ACHN (cell line): ENCODE results near the gene AQP3.
"Not testable (repeated sequence)": the region's sequence is repeated elsewhere in the genome, so short reads cannot be mapped to it uniquely, and the experiment has no call there.

ENCODE experiments used
- DNase-seq: peaks from one replicate; pipeline ENCODE4 v3.0.0-alpha.2; 2015
- in situ Hi-C: cut with HindIII; loops from 2 replicates; pipeline ENCODE4 v1.10.0; 2017; ENCODE audit warnings: low sequenced_read_pairs, low pct_ligation_motif_present, low pct_unique_long_range_greater_than_20kb

AQP3 gene

GRCh38 chr9:33466565-33467495, 19.4 kb upstream of the AQP3 start:
- in situ Hi-C loops = no loop called here
- peak; percentile 46 for DNase-seq

DNA sequence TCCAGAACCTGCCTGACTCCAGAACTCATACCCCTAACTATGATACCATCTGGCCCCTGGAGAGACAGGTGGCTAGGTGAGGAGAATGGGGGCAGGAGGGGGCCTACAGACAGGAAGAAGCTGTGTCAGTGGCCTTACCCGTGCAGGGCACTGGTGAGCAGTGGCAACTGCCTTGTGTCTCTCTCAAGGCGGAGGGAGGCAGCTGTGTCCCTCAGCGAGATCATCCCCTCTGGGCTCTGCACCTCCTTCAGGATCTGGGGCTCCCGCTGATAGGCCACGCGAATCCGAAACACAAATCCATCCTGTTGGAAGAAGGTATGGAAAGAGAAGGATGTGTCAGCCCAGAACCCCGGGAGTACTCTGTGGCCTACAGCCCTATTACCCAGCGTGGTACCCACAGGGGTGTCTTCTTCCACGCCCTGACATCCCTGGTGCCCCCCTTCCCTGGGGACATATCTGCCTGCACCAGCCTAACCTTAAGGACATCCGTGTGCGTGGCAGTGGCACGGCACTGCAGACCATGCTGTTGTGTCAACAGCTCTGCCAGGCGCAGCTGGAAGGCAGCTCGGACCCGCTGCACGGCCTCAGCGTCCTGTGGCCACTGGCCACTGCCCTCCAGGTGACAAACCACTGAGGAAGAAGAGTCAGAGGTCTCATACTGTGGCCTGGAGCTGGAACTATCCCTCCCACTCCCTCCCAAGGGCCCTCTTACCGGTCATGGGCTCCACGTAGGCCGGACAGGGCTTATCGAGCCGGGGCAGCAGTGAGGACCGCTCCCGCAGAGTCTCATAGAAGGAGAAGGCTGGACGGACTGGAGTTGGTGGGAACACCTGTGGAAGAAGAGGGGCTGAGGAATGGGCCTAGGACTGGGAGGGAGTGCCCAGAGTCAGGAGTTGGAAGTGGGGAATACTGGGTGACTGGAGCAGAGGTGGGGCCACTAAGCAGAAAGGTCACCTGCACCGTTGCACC, 18.5 kb upstream of the AQP3 start:
- no peak for DNase-seq
- in situ Hi-C loops = no loop called here

DNA sequence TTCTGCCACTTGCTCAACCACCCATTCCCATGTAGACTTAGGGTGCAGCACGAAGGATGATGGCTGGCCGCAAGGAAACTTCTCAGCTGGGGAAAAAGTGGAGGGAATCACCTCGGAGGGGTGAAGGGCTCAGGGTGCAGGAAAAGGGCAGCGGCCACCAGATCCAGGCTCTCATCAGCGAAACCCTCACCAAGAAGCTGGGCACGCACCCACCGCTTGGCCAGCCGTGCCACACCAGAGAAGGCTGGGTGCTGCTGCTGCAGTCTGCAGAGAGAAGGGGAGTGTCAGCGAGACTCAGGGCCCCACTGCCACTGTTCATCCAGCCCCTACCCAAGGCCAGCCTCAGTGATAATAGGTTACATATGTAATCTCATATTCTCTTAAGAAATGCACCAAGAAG, 17.7 kb upstream of the AQP3 start:
- in situ Hi-C loops = no loop called here

GRCh38 chr9:33464045-33464636, 16.7 kb upstream of the AQP3 start:
- no peak for DNase-seq
- in situ Hi-C loops = no loop called here

More for the DNA sequence above, 17.7 kb upstream of the AQP3 start:
- DNase-seq = no peak

DNA sequence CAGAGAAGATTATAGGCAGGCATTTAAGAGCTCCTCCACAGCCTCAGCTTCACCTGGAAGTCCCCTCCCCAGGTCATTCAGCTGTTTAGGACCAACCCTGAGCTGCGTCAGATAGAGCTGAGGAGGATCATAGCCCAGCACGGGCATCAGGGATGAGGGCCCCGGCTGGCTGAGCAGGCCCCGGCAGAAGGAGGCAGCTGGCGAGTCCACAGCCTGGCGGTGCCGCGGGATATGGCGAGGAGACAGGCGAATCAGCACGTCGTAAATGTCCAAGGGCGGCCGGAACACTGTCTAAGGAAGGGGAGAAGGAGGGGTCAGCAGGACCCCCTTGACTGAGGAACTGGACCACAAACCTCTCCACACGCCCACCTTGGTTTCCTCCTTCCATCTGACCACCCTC, 15.8 kb upstream of the AQP3 start:
- in situ Hi-C loops = no loop called here
- DNase-seq = no peak

- in situ Hi-C loops = no loop called here
- no peak for DNase-seq
Measured at GRCh38 chr9:33461492-33461891, 14.1 kb upstream of the AQP3 start.

DNA sequence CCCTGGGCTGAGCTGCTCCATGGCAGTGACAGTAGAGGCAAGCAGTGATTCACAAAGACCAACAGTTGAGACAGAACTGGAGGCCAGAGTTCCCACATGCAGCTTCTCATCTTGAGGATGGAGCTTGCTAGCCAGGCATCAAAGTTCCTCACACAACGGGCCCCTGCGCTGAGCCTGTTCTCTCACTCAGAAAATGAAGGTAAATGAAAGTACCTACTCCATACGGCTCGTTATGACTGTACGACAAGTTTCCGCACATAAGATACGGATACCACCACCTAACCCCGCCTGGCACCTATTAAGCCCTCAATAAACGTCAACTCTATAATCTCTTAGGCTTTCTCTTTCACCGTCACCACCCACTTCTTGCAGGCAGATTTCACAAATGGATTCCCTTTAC, 13.5 kb upstream of the AQP3 start:
- in situ Hi-C loops = no loop called here
- no peak for DNase-seq

DNA sequence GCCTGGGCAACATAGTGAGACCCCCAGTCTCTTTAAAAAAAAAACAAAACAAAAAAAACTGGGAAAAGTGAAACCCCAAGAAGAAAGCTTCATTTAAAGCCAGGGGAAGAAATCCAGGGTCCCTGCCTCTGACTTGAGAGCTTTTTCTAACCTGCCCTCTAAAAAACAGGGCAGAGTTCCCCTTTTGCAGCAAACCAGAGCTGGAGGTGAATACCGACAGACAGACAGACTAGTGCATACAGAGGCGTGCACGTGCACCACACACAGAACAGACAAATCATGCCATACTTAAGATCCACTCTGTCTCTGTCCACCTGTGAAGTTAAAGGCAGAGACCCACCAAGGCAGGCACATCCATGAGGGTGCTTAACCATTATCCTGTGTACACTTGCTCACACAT, 11.7 kb upstream of the AQP3 start:
- in situ Hi-C loops = no loop called here
- DNase-seq = no peak

DNA sequence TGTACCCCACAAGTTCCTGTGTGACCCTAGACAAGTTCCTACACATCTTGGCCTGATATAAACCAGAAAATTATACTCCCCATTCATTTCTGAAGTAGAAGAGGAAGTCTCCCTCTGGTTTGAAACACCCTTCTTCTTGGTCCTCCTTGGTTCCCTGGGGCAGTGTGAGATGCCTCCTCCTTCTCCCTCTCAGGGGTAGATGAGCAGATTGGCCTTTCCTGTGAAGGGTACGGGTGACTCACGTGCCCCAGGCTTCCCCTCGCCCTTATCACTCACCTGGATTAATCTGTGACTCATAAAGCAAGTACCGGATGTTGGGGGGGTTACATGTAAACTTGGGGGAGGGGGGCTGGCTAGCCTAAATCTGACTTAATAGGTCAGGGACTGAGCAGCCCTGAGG, 11.1 kb upstream of the AQP3 start:
- in situ Hi-C loops = no loop called here
- no peak for DNase-seq

- no peak for DNase-seq
- in situ Hi-C loops = no loop called here
Measured at GRCh38 chr9:33455945-33456344, 8.6 kb upstream of the AQP3 start.

DNA sequence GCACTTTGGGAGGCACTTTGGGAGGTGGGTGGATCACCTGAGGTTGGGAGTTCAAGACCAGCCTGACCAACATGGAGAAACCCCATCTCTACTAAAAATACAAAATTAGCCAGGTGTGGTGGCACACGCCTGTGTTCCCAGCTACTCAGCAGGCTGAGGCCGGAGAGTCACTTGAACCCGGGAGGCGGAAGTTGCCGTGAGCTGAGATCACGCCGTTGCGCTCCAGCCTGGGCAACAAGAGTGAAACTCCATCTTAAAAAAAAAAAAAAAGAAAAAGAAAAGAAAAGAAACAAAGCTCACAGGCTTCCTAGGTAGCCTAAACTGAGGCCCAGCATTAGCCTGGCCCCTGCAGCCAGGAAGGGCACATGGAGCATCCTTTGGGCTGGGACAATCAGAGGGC, 8.1 kb upstream of the AQP3 start:
- in situ Hi-C loops, DNase-seq: not testable (repeated sequence)

GRCh38 chr9:33454661-33455026, 7.3 kb upstream of the AQP3 start:
- in situ Hi-C loops, DNase-seq: not testable (repeated sequence)

GRCh38 chr9:33453999-33454660, 6.7 kb upstream of the AQP3 start:
- in situ Hi-C loops = no loop called here
- DNase-seq = no peak

DNA sequence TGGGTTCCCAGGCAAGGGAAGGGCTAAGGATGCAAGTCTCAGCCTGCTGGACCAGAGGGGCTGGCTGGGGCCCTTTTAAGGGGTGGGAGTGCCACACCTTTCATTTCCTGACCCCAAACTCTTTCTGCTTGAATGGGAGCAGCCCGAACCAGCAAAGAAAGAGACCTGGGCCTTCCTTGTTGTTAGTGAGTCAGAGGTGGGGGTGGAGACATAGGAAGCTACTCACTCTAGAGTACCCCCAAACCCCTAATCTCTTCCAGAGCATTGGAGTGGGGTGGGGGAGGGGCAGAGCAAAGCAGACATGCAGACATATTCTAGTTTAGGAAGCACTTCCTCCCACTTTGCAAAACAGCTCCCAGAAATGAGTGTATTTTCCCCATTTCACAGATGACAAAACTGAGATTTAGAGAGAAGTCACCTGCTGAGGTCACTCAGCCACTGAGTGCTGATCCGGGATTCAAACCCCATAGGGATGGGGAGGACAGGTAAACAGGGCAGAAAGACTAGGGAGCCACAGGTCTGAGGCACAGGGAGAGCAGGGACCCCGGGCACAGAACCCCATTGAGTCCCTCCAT, 6.0 kb upstream of the AQP3 start:
- DNase-seq = no peak
- in situ Hi-C loops = no loop called here

GRCh38 chr9:33452828-33453271, 5.5 kb upstream of the AQP3 start:
- DNase-seq = peak; percentile 76
- in situ Hi-C loops = no loop called here

GRCh38 chr9:33450621-33451146, 3.3 kb upstream of the AQP3 start:
- in situ Hi-C loops = no loop called here
- DNase-seq = no peak

DNA sequence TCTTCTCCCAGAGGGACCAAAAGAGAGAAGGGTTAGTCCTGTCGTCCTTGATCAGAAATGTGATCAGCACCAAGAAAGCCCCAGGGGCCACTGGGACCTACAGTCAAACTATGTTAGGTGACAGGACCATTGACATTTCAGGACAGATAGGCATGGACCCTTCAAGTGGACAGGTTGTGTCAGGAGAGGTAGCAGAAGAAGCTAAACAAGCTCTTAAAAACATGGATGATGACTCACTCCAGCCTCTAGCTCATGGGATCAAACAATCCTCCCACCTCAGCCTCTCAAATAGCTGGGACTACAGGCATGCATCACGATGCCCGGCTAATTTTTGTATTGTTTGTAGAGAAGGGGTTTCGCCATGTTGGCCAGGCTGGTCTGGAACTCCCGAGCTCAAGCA, 2.3 kb upstream of the AQP3 start:
- no peak for DNase-seq
- in situ Hi-C loops = no loop called here
